GM18498 (cell line): Measurements from ENCODE around the gene TRDMT1.

Experiments used
- ATAC-seq: cut with Tn5 transposase; IDR thresholded peaks from one replicate; pipeline ENCODE4 v1.9.1; 2021; ENCODE audit warnings: mild to moderate bottlenecking, moderate library complexity; ENCODE audit not compliant: unreplicated experiment

The TRDMT1 gene, protein sequence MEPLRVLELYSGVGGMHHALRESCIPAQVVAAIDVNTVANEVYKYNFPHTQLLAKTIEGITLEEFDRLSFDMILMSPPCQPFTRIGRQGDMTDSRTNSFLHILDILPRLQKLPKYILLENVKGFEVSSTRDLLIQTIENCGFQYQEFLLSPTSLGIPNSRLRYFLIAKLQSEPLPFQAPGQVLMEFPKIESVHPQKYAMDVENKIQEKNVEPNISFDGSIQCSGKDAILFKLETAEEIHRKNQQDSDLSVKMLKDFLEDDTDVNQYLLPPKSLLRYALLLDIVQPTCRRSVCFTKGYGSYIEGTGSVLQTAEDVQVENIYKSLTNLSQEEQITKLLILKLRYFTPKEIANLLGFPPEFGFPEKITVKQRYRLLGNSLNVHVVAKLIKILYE

GRCh38 chr10:17200912-17201793, at the start of gene TRDMT1:
Gene TRDMT1, minus strand, starts transcription at chr10:17201672. Its CDS starts 38 bp downstream, at chr10:17201634.
- peak; percentile 97 for ATAC-seq

- ATAC-seq, result no peak
Measured at GRCh38 chr10:17250736-17251135, 49.3 kb upstream of the TRDMT1 start.

DNA sequence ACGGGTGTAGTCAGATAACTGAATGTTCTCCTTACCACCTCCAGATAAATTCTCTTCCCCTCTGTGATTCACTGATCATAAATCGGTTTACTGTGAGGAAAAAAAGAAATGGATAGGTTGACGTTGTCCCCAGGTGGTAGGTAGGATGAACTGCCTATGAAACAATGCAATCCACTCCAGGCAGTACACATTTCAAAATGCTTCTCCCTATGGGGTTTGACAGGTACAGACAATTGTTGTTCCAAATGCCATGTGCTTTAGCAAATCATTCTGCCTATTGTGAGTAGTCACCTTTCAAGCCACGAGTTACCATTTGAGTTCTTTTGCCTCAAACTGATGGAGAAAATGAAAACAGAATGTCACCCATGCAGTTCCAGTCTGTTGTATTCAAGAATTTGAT, 48.3 kb upstream of the TRDMT1 start:
- ATAC-seq, result no peak

DNA sequence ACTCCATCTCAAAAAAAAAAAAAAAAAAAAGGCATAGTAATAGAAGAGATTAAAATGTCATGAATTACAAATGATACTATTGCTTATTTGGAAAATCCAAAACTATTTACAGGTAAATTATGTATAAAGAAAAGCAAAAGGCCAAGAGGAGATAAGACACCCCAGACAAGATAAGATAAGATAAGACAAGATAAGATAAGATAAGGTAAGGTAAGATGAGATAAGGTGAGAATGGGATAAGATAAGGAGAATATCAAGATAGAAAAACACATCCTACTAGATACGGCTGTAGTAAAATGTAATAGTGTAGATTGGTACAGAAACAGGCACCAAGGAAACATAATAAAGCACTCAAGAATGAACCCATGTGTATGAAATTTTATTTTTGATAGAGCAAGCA, 47.5 kb upstream of the TRDMT1 start:
- no peak for ATAC-seq

DNA sequence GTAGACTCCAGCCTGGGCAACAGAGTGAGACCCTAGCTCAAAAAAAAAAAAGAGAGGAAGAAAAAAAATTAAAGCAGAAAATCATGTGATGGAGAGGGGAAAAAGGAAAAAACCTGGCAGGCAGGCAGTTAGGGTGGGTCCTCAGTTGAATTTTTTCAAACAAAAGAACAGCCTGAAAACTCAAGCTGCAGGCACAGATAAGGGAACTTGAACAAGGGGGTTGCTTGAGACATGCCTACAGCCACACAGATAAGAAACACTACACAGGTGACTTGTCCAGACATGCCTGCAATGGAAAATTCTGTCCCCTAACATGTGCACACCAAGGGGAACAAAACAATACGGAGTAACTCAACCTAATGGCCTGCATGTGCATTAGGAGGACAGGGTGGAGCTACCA, 45.7 kb upstream of the TRDMT1 start:
- no peak for ATAC-seq

DNA sequence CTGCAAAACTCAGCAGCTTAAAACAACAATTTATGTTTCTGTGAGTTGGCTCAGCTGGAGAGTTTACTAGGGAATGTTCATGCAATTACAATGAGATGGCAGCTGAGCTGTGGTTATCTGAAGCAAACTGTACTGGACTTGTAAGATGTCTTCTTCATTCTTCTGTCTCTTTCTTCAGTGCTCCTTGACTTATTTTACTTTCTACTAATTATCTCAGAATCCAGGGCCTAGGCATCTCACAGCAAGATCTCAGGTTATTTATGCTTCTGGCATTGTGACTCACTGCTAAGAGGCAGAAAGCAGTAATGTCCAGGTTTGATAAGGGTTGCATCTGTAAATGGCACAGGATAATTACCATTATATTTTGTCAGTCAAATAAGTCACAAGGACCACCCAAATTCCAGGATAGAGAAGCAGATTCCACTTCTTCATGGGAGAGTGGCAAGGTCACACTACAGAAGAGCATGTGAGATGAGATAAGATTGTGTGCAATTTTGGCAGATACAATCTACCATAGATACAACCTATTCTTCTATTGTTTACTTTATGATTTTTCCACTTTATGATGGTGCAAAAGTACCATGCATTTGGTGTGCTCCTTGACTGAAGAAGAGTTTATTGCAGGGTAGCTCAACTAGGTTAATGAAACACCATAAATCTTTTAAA, 43.4 kb upstream of the TRDMT1 start:
- no peak for ATAC-seq

DNA sequence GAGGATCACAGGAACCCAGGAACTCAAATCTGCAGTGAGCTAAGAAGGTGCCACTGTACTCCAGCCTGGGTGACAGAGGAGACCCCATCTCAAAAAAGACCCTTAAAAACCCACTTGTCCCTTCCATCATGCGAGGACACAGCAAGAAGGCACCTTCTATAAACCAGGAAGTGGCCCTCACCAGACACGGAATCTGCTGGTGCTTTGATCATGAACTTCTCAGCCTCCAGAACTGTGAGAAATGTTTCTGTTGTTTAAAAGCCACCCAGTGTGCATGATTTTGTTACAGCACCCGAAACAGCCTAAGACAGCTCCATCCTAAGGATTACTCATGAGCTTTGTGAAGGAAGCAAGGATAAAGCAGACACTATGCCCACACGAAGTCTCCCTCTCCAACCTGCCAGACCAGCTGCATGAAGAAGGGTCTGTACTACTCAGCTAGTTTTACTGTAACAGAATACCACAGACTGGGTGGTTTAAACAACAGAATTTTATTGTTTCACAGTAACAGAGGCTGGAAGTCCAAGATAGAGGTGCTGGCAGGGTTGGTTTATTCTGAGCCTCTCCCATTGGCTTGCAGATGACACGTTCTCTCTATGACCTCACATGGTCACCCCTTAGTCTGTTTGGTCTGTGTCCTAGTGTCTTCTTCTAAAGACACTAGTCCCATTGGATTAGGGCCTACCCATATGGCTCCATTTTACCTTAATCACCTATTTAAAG, 40.3 kb upstream of the TRDMT1 start:
- no peak for ATAC-seq

GRCh38 chr10:17240616-17241015, 39.1 kb upstream of the TRDMT1 start:
- ATAC-seq, result no peak

- no peak for ATAC-seq
Measured at GRCh38 chr10:17240096-17240495, 38.6 kb upstream of the TRDMT1 start.

- no peak for ATAC-seq
Measured at GRCh38 chr10:17239345-17240085, 38.0 kb upstream of the TRDMT1 start.

- ATAC-seq, result no peak
Measured at GRCh38 chr10:17238445-17239291, 37.2 kb upstream of the TRDMT1 start.

- ATAC-seq, result no peak
Measured at GRCh38 chr10:17237915-17238444, 36.5 kb upstream of the TRDMT1 start.

- no peak for ATAC-seq
Measured at GRCh38 chr10:17237149-17237527, 35.7 kb upstream of the TRDMT1 start.

DNA sequence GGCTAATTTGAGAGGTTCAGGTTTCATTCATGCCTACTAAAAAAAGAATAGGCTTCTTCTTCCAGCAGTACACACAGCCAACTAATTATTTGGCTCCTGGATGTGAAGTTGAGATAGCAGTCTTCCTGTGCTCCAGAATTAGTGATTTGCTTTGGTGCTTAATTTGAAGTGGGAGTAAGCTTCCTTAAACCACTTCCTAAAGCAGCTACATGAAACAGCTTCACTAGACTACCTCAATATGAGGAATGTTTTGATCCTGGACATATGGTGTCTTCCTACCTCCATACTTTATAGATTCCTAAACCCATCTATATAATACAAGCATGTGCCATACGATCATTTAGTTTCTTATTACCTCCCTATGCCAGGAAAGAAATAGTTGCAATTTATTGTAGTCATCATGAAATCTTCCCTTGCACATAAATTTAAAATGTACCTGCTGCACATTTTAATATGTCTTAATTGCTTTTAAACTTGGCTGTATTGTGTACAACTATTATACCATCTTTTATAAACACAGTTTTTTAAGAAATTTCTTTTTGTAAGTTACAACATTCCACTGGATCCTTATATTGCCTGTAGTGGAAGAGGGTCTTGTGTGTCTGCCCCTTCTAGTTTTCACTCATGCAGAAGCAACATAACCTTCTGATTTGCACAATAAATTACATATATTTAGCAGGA, 35.1 kb upstream of the TRDMT1 start:
- ATAC-seq, result no peak

DNA sequence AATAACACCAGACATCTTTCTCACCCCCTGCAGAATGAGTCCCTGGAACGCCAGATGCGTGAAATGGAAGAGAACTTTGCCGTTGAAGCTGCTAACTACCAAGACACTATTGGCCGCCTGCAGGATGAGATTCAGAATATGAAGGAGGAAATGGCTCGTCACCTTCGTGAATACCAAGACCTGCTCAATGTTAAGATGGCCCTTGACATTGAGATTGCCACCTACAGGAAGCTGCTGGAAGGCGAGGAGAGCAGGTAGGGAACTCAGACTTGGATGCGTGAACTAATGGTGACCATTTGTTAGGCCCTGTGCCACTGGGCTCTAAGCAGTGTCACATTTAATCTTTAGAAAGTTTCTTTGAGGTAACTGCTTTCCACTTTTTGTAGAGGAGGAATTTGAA, 33.7 kb upstream of the TRDMT1 start:
- ATAC-seq, result no peak

DNA sequence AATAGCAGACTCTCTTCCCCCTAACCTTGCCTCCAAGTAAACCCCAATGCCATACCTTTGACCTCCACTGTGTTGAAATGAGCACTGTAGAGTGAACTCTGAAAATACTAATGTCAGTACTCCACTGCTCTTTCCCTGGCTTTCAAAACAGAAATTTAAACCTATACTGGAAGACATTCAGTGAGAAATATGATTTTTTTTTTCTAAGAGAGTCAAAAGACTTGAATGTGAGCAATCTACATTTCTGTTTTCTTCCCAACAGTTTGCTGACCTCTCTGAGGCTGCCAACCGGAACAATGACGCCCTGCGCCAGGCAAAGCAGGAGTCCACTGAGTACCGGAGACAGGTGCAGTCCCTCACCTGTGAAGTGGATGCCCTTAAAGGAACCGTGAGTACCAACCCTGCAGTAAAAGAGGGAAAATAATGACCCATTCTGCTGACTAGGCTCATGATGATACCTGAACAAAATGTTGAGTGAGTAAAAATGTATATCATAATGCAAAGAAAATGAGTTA, 33.0 kb upstream of the TRDMT1 start:
- ATAC-seq, result no peak

DNA sequence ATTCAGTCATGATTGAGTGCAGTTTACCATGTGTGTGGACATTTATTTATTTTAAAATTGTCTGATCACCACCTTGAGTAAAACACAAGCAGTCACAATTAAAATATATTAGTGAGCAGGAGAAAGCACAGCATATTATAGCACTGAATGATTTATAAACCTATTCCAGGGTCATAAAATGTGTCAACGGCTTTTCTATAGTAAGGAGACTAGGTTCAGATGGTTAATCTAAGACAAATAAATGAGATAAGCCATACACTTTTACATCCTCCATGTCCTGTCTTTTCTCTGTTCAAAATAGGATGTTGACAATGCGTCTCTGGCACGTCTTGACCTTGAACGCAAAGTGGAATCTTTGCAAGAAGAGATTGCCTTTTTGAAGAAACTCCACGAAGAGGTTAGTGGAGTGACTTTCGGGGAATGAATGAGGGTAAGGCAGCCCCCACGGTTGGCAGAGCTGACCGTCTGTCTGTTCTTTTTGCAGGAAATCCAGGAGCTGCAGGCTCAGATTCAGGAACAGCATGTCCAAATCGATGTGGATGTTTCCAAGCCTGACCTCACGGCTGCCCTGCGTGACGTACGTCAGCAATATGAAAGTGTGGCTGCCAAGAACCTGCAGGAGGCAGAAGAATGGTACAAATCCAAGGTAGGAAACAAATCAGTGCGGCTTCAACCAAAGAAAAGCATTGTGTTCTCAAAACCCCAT, 32.0 kb upstream of the TRDMT1 start:
- ATAC-seq, result no peak
